Measurements from ENCODE around the gene FOLR1.
"Not testable (repeated sequence)": the region's sequence is repeated elsewhere in the genome, so short reads cannot be mapped to it uniquely, and the experiment has no call there.

FOLR1 gene

GRCh38 chr11:72191961-72192381 is at the start of gene FOLR1:
Gene FOLR1, plus strand, starts transcription at chr11:72192140. Its CDS starts 34 bp downstream, at chr11:72192174.
- H3K36me3 ChIP-seq (ENCODE audit: control insufficient read depth, insufficient read depth, low read length): no peaks in the 10 kb centered on the region
- no peak within 1 kb of the TSS for H3K4me3 ChIP-seq (ENCODE audit: low read length)
- H3K27me3 ChIP-seq (ENCODE audit: control insufficient read depth, insufficient read depth, low read length): no peaks in the 10 kb centered on the region
- H3K4me1 ChIP-seq (ENCODE audit: control insufficient read depth, insufficient read depth, low read length): no peaks in the 10 kb centered on the region
- H3K9me3 ChIP-seq (ENCODE audit: control insufficient read depth, low read length): no peaks in the 10 kb centered on the region
- no peak within 1 kb of the TSS for H3K9ac ChIP-seq (ENCODE audit: low read length)

- not testable (repeated sequence) for H3K4me1 ChIP-seq (ENCODE audit: control insufficient read depth, insufficient read depth, low read length); H3K27me3 ChIP-seq (ENCODE audit: control insufficient read depth, insufficient read depth, low read length); H3K4me3 ChIP-seq (ENCODE audit: low read length); H3K36me3 ChIP-seq (ENCODE audit: control insufficient read depth, insufficient read depth, low read length); H3K9me3 ChIP-seq (ENCODE audit: control insufficient read depth, low read length); H3K9ac ChIP-seq (ENCODE audit: low read length)
Observed at GRCh38 chr11:72142543-72142942, 49.4 kb upstream of the FOLR1 start.

- Histone ChIP-seq H3K4me3 (ENCODE audit: low read length) (no peak overlapping the region), H3K27me3 (ENCODE audit: control insufficient read depth, insufficient read depth, low read length) (no peaks in the 10 kb centered on the region), H3K9me3 (ENCODE audit: control insufficient read depth, low read length) (no peaks in the 10 kb centered on the region), H3K4me1 (ENCODE audit: control insufficient read depth, insufficient read depth, low read length) (no peaks in the 10 kb centered on the region), H3K9ac (ENCODE audit: low read length) (no peak overlapping the region), H3K36me3 (ENCODE audit: control insufficient read depth, insufficient read depth, low read length) (no peaks in the 10 kb centered on the region)
Observed at GRCh38 chr11:72144807-72145565, 47.0 kb upstream of the FOLR1 start.

- no peak overlapping the region for H3K9ac ChIP-seq (ENCODE audit: low read length)
- no peaks in the 10 kb centered on the region for H3K36me3 ChIP-seq (ENCODE audit: control insufficient read depth, insufficient read depth, low read length)
- no peaks in the 10 kb centered on the region for H3K9me3 ChIP-seq (ENCODE audit: control insufficient read depth, low read length)
- no peaks in the 10 kb centered on the region for H3K27me3 ChIP-seq (ENCODE audit: control insufficient read depth, insufficient read depth, low read length)
- H3K4me1 ChIP-seq (ENCODE audit: control insufficient read depth, insufficient read depth, low read length): no peaks in the 10 kb centered on the region
- H3K4me3 ChIP-seq (ENCODE audit: low read length): no peak overlapping the region
Observed at GRCh38 chr11:72146625-72147024, 45.3 kb upstream of the FOLR1 start.

- Histone ChIP-seq H3K9ac (ENCODE audit: low read length) (no peak overlapping the region), H3K27me3 (ENCODE audit: control insufficient read depth, insufficient read depth, low read length) (no peaks in the 10 kb centered on the region), H3K4me3 (ENCODE audit: low read length) (no peak overlapping the region), H3K36me3 (ENCODE audit: control insufficient read depth, insufficient read depth, low read length) (no peaks in the 10 kb centered on the region), H3K9me3 (ENCODE audit: control insufficient read depth, low read length) (no peaks in the 10 kb centered on the region), H3K4me1 (ENCODE audit: control insufficient read depth, insufficient read depth, low read length) (no peaks in the 10 kb centered on the region)
Observed at GRCh38 chr11:72150882-72151281, 41.1 kb upstream of the FOLR1 start.

GRCh38 chr11:72153874-72154273 is 38.1 kb upstream of the FOLR1 start:
- H3K27me3 ChIP-seq (ENCODE audit: control insufficient read depth, insufficient read depth, low read length); H3K9ac ChIP-seq (ENCODE audit: low read length); H3K36me3 ChIP-seq (ENCODE audit: control insufficient read depth, insufficient read depth, low read length); H3K9me3 ChIP-seq (ENCODE audit: control insufficient read depth, low read length); H3K4me1 ChIP-seq (ENCODE audit: control insufficient read depth, insufficient read depth, low read length); H3K4me3 ChIP-seq (ENCODE audit: low read length): not testable (repeated sequence)

GRCh38 chr11:72154816-72155215 is 37.1 kb upstream of the FOLR1 start:
- Histone ChIP-seq H3K27me3 (ENCODE audit: control insufficient read depth, insufficient read depth, low read length) (peaks cover 2% of the 10 kb centered on the region), H3K4me3 (ENCODE audit: low read length) (no peak overlapping the region), H3K4me1 (ENCODE audit: control insufficient read depth, insufficient read depth, low read length) (no peaks in the 10 kb centered on the region), H3K9ac (ENCODE audit: low read length) (no peak overlapping the region), H3K36me3 (ENCODE audit: control insufficient read depth, insufficient read depth, low read length) (no peaks in the 10 kb centered on the region), H3K9me3 (ENCODE audit: control insufficient read depth, low read length) (no peaks in the 10 kb centered on the region)

GRCh38 chr11:72155751-72156150 is 36.2 kb upstream of the FOLR1 start:
- Histone ChIP-seq H3K4me1 (ENCODE audit: control insufficient read depth, insufficient read depth, low read length) (no peaks in the 10 kb centered on the region), H3K9ac (ENCODE audit: low read length) (no peak overlapping the region), H3K36me3 (ENCODE audit: control insufficient read depth, insufficient read depth, low read length) (no peaks in the 10 kb centered on the region), H3K4me3 (ENCODE audit: low read length) (no peak overlapping the region), H3K27me3 (ENCODE audit: control insufficient read depth, insufficient read depth, low read length) (peaks cover 2% of the 10 kb centered on the region), H3K9me3 (ENCODE audit: control insufficient read depth, low read length) (no peaks in the 10 kb centered on the region)

GRCh38 chr11:72157131-72157530 is 34.8 kb upstream of the FOLR1 start:
- no peaks in the 10 kb centered on the region for H3K36me3 ChIP-seq (ENCODE audit: control insufficient read depth, insufficient read depth, low read length)
- H3K9me3 ChIP-seq (ENCODE audit: control insufficient read depth, low read length): no peaks in the 10 kb centered on the region
- H3K9ac ChIP-seq (ENCODE audit: low read length): no peak overlapping the region
- H3K27me3 ChIP-seq (ENCODE audit: control insufficient read depth, insufficient read depth, low read length): peaks cover 2% of the 10 kb centered on the region
- no peak overlapping the region for H3K4me3 ChIP-seq (ENCODE audit: low read length)
- no peaks in the 10 kb centered on the region for H3K4me1 ChIP-seq (ENCODE audit: control insufficient read depth, insufficient read depth, low read length)

GRCh38 chr11:72160319-72160718 is 31.6 kb upstream of the FOLR1 start:
- Histone ChIP-seq H3K27me3 (ENCODE audit: control insufficient read depth, insufficient read depth, low read length) (peaks cover 2% of the 10 kb centered on the region), H3K4me3 (ENCODE audit: low read length) (no peak overlapping the region), H3K4me1 (ENCODE audit: control insufficient read depth, insufficient read depth, low read length) (no peaks in the 10 kb centered on the region), H3K9ac (ENCODE audit: low read length) (no peak overlapping the region), H3K36me3 (ENCODE audit: control insufficient read depth, insufficient read depth, low read length) (no peaks in the 10 kb centered on the region), H3K9me3 (ENCODE audit: control insufficient read depth, low read length) (no peaks in the 10 kb centered on the region)

GRCh38 chr11:72162891-72163492 is 28.9 kb upstream of the FOLR1 start:
- Histone ChIP-seq H3K9me3 (ENCODE audit: control insufficient read depth, low read length) (no peaks in the 10 kb centered on the region), H3K4me3 (ENCODE audit: low read length) (no peak overlapping the region), H3K9ac (ENCODE audit: low read length) (no peak overlapping the region), H3K36me3 (ENCODE audit: control insufficient read depth, insufficient read depth, low read length) (no peaks in the 10 kb centered on the region), H3K4me1 (ENCODE audit: control insufficient read depth, insufficient read depth, low read length) (no peaks in the 10 kb centered on the region), H3K27me3 (ENCODE audit: control insufficient read depth, insufficient read depth, low read length) (peaks cover 2% of the 10 kb centered on the region)

- not testable (repeated sequence) for H3K9me3 ChIP-seq (ENCODE audit: control insufficient read depth, low read length); H3K4me1 ChIP-seq (ENCODE audit: control insufficient read depth, insufficient read depth, low read length); H3K27me3 ChIP-seq (ENCODE audit: control insufficient read depth, insufficient read depth, low read length); H3K36me3 ChIP-seq (ENCODE audit: control insufficient read depth, insufficient read depth, low read length); H3K9ac ChIP-seq (ENCODE audit: low read length); H3K4me3 ChIP-seq (ENCODE audit: low read length)
Observed at GRCh38 chr11:72164187-72164586, 27.8 kb upstream of the FOLR1 start.
